B cell (primary cell): ENCODE data around the gene KCNH1. TPM values are rescaled to one million over a fixed set of nuclear protein-coding genes. Genes with fewer than 3 reads are reported as not detected.

Source experiments
- ATAC-seq: fragments of 200-7000 bp; cut with Tn5 transposase; one replicate; pipeline ENCODE4 v1.10.0; 2021; ENCODE audit warnings: low read depth, mild to moderate bottlenecking, moderate number of reproducible peaks, moderate library complexity
- CTCF ChIA-PET: fragments of 350-600 bp; sonication (Branson Sonifier 250); formaldehyde crosslinking; loops from one replicate; lab custom pipeline; 2021; ENCODE audit warnings: antibody characterized with exemption, inconsistent platforms; lab: Charles Lee
- POLR2A ChIA-PET: fragments of 350-600 bp; sonication (Branson Sonifier 250); formaldehyde crosslinking; loops from one replicate; lab custom pipeline; 2021; ENCODE audit warnings: antibody characterized with exemption; lab: Charles Lee
- DNase-seq: peaks from one replicate; pipeline ENCODE4 v3.0.0; 2013
- H2AFZ ChIP-seq: 2 replicates; pipeline ENCODE4 v1.6.1; 2012; ENCODE audit warnings: mild to moderate bottlenecking, low read depth, low read length; ENCODE audit not compliant: insufficient read depth, poor library complexity, severe bottlenecking
- H3K27ac ChIP-seq, 2 donors: 1 replicate in 1 of 2; 2 replicates in 1 of 2; pipeline ENCODE4 v1.5.1; 2012 to 2013; ENCODE audit warnings: low read length in 2 of 2, mild to moderate bottlenecking in 2 of 2, moderate library complexity in 1 of 2
- H3K27me3 ChIP-seq, 4 experiments: fragments of 200-600 bp in 1 of 4; sonication (generic) in 1 of 4; replicated peaks in 1 of 4; 1 replicate in 2 of 4; 2 replicates in 2 of 4; pipeline versions ENCODE4 v1.6.1 to v1.7.0; 2013 to 2016; ENCODE audit warnings: low read length in 3 of 4, mild to moderate bottlenecking in 2 of 4, mixed read lengths in 1 of 4, moderate library complexity in 1 of 4; ENCODE audit not compliant: insufficient read depth in 4 of 4, control insufficient read depth in 3 of 4; ENCODE audit errors: control extremely low read depth in 1 of 4
- H3K36me3 ChIP-seq, 2 experiments: replicated peaks in 1 of 2; 1 replicate in 1 of 2; 2 replicates in 1 of 2; pipeline versions ENCODE4 v1.6.1 to v1.7.1; 2013; ENCODE audit warnings: low read length in 1 of 2; ENCODE audit not compliant: insufficient read depth in 2 of 2, control insufficient read depth in 1 of 2; ENCODE audit errors: control extremely low read depth in 1 of 2, extremely low read depth in 1 of 2
- H3K4me1 ChIP-seq, 2 donors: fragments of 200-600 bp in 1 of 2; sonication (generic) in 1 of 2; 1 replicate in 1 of 2; 2 replicates in 1 of 2; pipeline versions ENCODE4 v1.5.1 to v1.6.1; 2013 to 2017; ENCODE audit warnings: low read length in 2 of 2; ENCODE audit not compliant: control insufficient read depth in 2 of 2, insufficient read depth in 2 of 2
- H3K4me2 ChIP-seq: replicated peaks from 2 replicates; pipeline ENCODE3; 2012; ENCODE audit warnings: mild to moderate bottlenecking, low read depth, low read length; ENCODE audit not compliant: poor library complexity, severe bottlenecking
- H3K4me3 ChIP-seq, 5 experiments: fragments of 200-600 bp in 1 of 5; sonication (generic) in 1 of 5; 1 replicate in 3 of 5; 2 replicates in 2 of 5; pipeline versions ENCODE4 v1.5.1 to v1.7.0; 2011 to 2016; ENCODE audit warnings: low read length in 4 of 5, mild to moderate bottlenecking in 4 of 5, low read depth in 2 of 5, control low read depth in 1 of 5, moderate library complexity in 1 of 5; ENCODE audit not compliant: insufficient read depth in 1 of 5; ENCODE audit errors: control extremely low read depth in 1 of 5, extremely low read depth in 1 of 5
- H3K79me2 ChIP-seq: fragments of 200-600 bp; sonication (generic); one replicate; pipeline ENCODE4 v1.6.0; 2016; ENCODE audit warnings: low read length; ENCODE audit not compliant: control insufficient read depth, insufficient read depth
- H3K9ac ChIP-seq: fragments of 200-600 bp; sonication (generic); 2 replicates; pipeline ENCODE4 v1.6.1; 2017; ENCODE audit warnings: mild to moderate bottlenecking, low read length, moderate library complexity
- H3K9me3 ChIP-seq, 3 donors: one replicate each; pipeline versions ENCODE4 v1.6.1 to v1.7.1; 2013; ENCODE audit warnings: low read length in 2 of 3; ENCODE audit not compliant: control insufficient read depth in 2 of 3, insufficient read depth in 1 of 3; ENCODE audit errors: control extremely low read depth in 1 of 3
- H4K20me1 ChIP-seq: 2 replicates; pipeline ENCODE4 v1.6.0; 2012; ENCODE audit warnings: mild to moderate bottlenecking, low read length; ENCODE audit not compliant: insufficient read depth, control insufficient read depth, poor library complexity, severe bottlenecking
- H3K27ac Mint-ChIP-seq: one replicate; pipeline ENCODE4 v1.8.0; 2021; ENCODE audit warnings: mixed read lengths
- H3K27me3 Mint-ChIP-seq: one replicate; pipeline ENCODE4 v1.8.0; 2021; ENCODE audit warnings: mixed read lengths
- H3K4me1 Mint-ChIP-seq: one replicate; pipeline ENCODE4 v1.8.0; 2021; ENCODE audit warnings: mixed read lengths
- H3K4me3 Mint-ChIP-seq: one replicate; pipeline ENCODE4 v1.8.0; 2021; ENCODE audit warnings: mixed read lengths
- H3K9me3 Mint-ChIP-seq: one replicate; pipeline ENCODE4 v1.8.0; 2022; ENCODE audit warnings: mixed read lengths; ENCODE audit not compliant: insufficient read depth
- EZH2 ChIP-seq: IDR thresholded peaks from 2 replicates; pipeline ENCODE4 v1.6.1; 2012; ENCODE audit warnings: borderline replicate concordance, low read depth, mild to moderate bottlenecking, moderate library complexity, low read length; ENCODE audit not compliant: insufficient read depth, poor library complexity, severe bottlenecking
- WGBS: methylation state at CpG from one replicate; pipeline ENCODE4 v1.1.5; 2013; ENCODE audit warnings: missing lambda C conversion rate; ENCODE audit not compliant: insufficient coverage; 5-methylcytosine and 5-hydroxymethylcytosine counted together
- intact Hi-C: fragments of 100-400 bp; cut with micrococcal nuclease; formaldehyde crosslinking; loops from one replicate; pipeline ENCODE4 v1.10.0; 2022
- polyA plus RNA-seq: library from polyadenylated mRNA; depleted of rRNA; stranded (reverse); fragments of >200 nt; gene quantifications from 2 replicates; pipeline ENCODE4 v1.2.3, GENCODE V29; 2012
- total RNA-seq, 2 donors: library from RNA; stranded (reverse); fragments of 120-200 nt in 1 of 2; gene quantifications; 1 replicate in 1 of 2; 2 replicates in 1 of 2; pipeline versions ENCODE4 v1.2.3 to v1.2.4, GENCODE V29; 2013 to 2022
- TF ChIP-seq, protein P1 (sequence below): fragments of 200-600 bp; IDR thresholded peaks from one replicate; pipeline ENCODE4 v1.8.0; 2022; ENCODE audit warnings: antibody characterized with exemption, mild to moderate bottlenecking

The KCNH1 gene
- total and polyA plus RNA-seq, 2 donors (not counting 1 experiment from before 2014, with no cell fraction given) = not detected

DNA sequence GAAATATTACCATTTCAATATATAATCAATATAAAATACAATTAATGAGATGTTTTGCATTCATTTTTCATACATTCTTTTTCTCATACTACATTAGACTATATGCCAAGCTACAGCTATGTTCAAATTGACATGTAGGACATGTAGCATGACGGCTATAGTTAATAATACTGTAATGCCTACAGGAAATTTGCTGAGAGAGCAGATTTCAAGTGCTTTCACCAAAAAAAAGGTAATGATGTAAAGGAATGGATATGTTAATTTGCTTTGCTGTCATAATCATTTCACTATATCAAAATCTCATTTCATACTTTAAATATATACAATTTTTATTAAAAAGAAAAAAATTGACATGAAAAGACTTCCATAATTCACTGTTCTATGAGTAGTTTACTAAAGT lies 215.1 kb downstream of the KCNH1 start:
- Histone ChIP-seq H3K4me3 (no peak overlapping the region), H3K9ac (no peak overlapping the region), H2AFZ (no peak overlapping the region), H3K36me3 (no peaks in the 10 kb centered on the region), H3K9me3 (no peaks in the 10 kb centered on the region), H4K20me1 (no peaks in the 10 kb centered on the region), H3K79me2 (no peaks in the 10 kb centered on the region), H3K27me3 (no peaks in the 10 kb centered on the region), H3K4me1 (no peaks in the 10 kb centered on the region), H3K4me2 (no peak overlapping the region), H3K27ac (no peak overlapping the region)
- H3K4me3 Mint-ChIP-seq = no peak overlapping the region
- ATAC-seq = no peak
- POLR2A ChIA-PET = no interaction called here
- no peaks in the 10 kb centered on the region for H3K9me3 Mint-ChIP-seq
- no CpG with 5 or more reads among the region's 1 CpG for WGBS
- H3K4me1 Mint-ChIP-seq = no peaks in the 10 kb centered on the region
- no peak overlapping the region for H3K27ac Mint-ChIP-seq
- CTCF ChIA-PET = no interaction called here
- TF ChIP-seq, protein P1, sequence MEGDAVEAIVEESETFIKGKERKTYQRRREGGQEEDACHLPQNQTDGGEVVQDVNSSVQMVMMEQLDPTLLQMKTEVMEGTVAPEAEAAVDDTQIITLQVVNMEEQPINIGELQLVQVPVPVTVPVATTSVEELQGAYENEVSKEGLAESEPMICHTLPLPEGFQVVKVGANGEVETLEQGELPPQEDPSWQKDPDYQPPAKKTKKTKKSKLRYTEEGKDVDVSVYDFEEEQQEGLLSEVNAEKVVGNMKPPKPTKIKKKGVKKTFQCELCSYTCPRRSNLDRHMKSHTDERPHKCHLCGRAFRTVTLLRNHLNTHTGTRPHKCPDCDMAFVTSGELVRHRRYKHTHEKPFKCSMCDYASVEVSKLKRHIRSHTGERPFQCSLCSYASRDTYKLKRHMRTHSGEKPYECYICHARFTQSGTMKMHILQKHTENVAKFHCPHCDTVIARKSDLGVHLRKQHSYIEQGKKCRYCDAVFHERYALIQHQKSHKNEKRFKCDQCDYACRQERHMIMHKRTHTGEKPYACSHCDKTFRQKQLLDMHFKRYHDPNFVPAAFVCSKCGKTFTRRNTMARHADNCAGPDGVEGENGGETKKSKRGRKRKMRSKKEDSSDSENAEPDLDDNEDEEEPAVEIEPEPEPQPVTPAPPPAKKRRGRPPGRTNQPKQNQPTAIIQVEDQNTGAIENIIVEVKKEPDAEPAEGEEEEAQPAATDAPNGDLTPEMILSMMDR = no peak
- no peak for TF ChIP-seq EZH2
- peaks cover 21% of the 10 kb centered on the region for H3K27me3 Mint-ChIP-seq
- intact Hi-C loops = no loop called here
- no peak for DNase-seq

DNA sequence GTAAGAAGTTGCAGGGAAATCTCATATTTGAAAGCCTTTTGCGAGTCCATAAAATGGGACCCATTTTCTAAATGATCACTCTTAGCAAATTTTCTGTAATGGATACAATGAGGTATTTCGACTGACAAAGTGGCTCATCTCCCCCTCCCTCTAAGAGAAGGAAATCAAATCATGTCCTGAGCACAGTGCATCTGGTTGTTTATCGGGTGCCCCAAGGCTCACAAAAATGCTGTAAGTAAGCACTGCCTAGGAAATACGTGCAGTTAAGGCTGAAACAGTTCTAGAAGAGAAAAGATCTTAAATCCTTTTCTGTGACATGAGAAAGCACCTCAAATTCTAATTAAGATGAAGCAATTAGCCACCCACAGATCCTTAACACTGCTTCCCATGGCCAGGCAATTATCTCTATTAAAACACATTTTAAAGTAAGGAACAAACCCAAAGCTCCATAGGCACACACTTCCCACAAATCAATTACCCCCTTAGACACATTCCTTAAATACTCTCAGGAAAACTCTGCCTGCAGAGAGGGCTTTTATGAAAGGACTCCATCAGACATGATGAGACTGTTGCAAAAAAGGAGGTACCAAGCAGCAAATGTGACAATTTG lies 216.3 kb downstream of the KCNH1 start:
- intact Hi-C loops = no loop called here
- WGBS = no CpG with 5 or more reads among the region's 4 CpGs
- TF ChIP-seq, protein P1 = no peak
- ATAC-seq (no peak), DNase-seq (no peak)
- CTCF ChIA-PET = no interaction called here
- Histone ChIP-seq H2AFZ (no peak overlapping the region), H4K20me1 (no peaks in the 10 kb centered on the region), H3K4me3 (no peak overlapping the region), H3K79me2 (no peaks in the 10 kb centered on the region), H3K4me1 (no peaks in the 10 kb centered on the region), H3K36me3 (no peaks in the 10 kb centered on the region), H3K9me3 (no peaks in the 10 kb centered on the region), H3K9ac (no peak overlapping the region), H3K27ac (no peak overlapping the region), H3K27me3 (no peaks in the 10 kb centered on the region), H3K4me2 (no peak overlapping the region)
- H3K27ac Mint-ChIP-seq = no peak overlapping the region
- H3K4me1 Mint-ChIP-seq = no peaks in the 10 kb centered on the region
- H3K27me3 Mint-ChIP-seq = peaks cover 20% of the 10 kb centered on the region
- H3K9me3 Mint-ChIP-seq = no peaks in the 10 kb centered on the region
- POLR2A ChIA-PET = no interaction called here
- no peak overlapping the region for H3K4me3 Mint-ChIP-seq
